ENCODE results near the gene ADAM12.

The ADAM12 gene

GRCh38 chr10:126222736-126223511 lies 165.4 kb downstream of the ADAM12 start:
- no peak overlapping the region for H3K27ac ChIP-seq
- no peak for DNase-seq (ENCODE audit: low read depth, low spot score)

- H3K27ac ChIP-seq: no peak overlapping the region
- DNase-seq (ENCODE audit: low read depth, low spot score): no peak
Measured at GRCh38 chr10:126221874-126222273, 166.4 kb downstream of the ADAM12 start.

- no peak overlapping the region for H3K27ac ChIP-seq
- DNase-seq (ENCODE audit: low read depth, low spot score): no peak
Measured at GRCh38 chr10:126218778-126219649, 169.3 kb downstream of the ADAM12 start.

GRCh38 chr10:126218174-126218573 lies 170.1 kb downstream of the ADAM12 start:
- H3K27ac ChIP-seq: no peak overlapping the region
- no peak for DNase-seq (ENCODE audit: low read depth, low spot score)

GRCh38 chr10:126216632-126216961 lies 171.7 kb downstream of the ADAM12 start:
- no peak for DNase-seq (ENCODE audit: low read depth, low spot score)
- H3K27ac ChIP-seq: no peak overlapping the region

- no peak for DNase-seq (ENCODE audit: low read depth, low spot score)
Measured at GRCh38 chr10:126215746-126216631, 172.3 kb downstream of the ADAM12 start.

DNA sequence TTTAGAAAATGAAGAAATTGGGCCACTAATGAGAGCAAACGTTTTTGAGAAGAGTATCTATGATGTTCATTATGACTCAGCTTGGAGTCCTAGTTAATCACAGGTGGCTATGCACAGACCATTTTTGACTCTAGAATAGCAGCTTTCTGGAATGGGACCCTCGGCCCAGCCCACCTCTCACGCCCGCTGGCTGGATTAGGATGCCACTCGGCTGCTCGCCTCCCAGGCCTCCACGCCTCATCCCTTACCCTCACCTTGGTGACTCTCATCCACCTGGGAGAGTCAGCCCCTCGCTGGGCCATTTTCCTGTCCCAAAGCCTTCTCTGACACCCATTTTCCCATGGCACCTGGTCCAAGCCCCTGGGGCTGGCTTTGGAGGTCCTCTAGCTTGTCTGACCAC lies 173.6 kb downstream of the ADAM12 start:
- H3K27ac ChIP-seq: no peak overlapping the region
- no peak for DNase-seq (ENCODE audit: low read depth, low spot score)

More at GRCh38 chr10:126215746-126216631, 172.3 kb downstream of the ADAM12 start:
- no peak overlapping the region for H3K27ac ChIP-seq

DNA sequence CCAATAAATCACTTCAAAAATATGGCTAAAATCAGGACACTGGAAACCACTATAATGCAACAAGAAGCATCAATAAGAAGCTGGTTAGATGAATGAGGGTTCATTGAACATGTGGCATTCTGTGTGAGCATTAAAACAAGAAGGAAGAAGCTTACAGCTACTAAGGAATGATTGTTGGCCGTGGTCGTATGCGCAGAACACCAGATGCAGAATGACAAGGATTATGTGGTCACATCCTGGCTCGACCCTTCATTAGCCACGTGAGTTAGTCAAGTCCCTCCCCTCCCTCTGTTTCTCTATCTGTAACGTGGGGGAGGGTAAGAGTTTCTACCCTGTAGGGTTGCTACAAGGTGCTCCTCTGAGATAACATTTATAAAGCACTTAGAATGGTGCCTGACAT lies 174.3 kb downstream of the ADAM12 start:
- H3K27ac ChIP-seq: no peak overlapping the region
- no peak for DNase-seq (ENCODE audit: low read depth, low spot score)

- H3K27ac ChIP-seq: no peak overlapping the region
- no peak for DNase-seq (ENCODE audit: low read depth, low spot score)
Measured at GRCh38 chr10:126212738-126213137, 175.5 kb downstream of the ADAM12 start.

- no peak for DNase-seq (ENCODE audit: low read depth, low spot score)
- H3K27ac ChIP-seq: no peak overlapping the region
Measured at GRCh38 chr10:126210051-126210651, 178.1 kb downstream of the ADAM12 start.

DNA sequence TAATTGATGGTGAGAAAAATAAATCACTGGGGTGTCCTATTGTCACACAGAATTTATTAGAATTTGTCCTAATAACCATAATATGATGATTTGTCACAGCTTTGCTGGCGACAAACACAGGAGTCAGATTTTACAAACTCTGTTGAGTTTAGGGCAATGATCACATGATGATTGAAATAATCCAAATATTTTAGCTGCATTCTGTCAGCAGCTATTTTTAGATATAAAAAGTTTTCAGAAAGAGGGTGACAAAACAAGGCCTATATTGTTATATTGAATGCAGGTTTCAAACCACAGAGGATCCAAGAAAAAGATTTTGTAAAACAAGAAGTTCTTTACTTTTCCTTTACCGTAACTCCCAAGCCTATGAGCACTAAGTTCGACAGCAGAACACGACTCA lies 178.8 kb downstream of the ADAM12 start:
- DNase-seq (ENCODE audit: low read depth, low spot score): no peak
- H3K27ac ChIP-seq: no peak overlapping the region

DNA sequence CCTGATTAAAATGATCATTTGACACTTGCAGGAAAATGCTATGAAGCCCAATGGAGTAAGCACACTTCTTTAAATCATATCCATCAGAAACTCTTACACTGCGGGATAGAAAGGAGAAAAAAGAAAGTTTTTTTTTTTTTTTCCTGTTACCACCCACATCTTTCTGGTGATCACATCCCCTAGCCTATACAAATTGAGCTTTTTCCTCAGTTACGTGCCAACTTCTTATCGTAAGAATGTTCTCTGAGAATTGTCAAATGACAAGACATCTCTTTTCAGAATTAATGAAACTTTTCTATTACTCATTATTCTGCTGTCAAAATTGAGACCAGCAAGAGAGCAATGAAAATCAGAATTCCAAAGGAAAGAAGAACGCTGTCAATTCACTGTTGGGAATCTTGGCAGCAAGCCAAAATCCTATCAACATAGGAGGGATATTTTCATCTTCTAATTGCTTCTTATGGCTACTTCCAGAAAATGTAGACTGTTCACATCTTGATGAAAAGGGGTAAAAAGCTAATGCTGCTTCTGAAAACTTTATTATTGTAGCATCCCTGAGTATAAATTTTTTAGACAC lies 179.5 kb downstream of the ADAM12 start:
- no peak for DNase-seq (ENCODE audit: low read depth, low spot score)
- H3K27ac ChIP-seq: no peak overlapping the region

DNA sequence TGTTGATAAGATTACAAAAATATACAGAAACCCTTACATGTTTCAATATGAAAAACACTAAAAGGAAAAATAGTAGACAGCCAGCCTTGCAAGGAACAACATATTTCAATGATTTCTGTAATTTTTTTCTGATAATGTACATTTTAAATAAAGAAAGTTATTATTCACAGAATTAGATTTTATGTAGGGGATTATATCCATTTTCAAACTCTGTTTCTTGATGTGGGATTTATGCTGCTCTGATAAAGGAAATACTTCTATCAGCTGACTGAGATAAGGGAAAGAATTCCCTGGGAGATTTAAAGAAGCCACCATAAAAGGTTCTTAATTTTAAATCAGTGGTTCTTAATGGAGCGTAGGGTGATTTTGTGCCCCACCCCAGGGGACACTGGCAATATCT lies 180.4 kb downstream of the ADAM12 start:
- no peak overlapping the region for H3K27ac ChIP-seq
- no peak for DNase-seq (ENCODE audit: low read depth, low spot score)

DNA sequence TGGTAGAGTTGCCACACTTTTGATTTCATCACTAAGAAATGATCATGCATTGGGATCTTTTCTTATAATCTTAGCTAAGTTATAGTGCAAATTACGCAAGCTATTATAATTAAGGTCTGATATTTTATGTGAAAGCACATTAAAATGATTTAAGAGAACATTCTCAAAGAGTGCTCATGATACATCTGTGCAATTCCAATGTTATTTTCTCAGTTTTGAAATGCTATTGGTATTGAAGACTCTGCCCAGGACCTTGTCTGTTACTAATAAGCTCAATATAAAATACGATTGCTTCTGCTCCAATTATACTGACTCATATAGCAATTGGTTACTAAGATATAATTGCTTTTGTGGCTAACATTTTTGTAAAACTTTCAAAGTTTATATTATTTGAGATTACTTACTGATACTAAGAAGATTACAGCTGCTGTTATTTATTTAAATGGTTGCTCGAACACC lies 180.9 kb downstream of the ADAM12 start:
- H3K27ac ChIP-seq: no peak overlapping the region
- no peak for DNase-seq (ENCODE audit: low read depth, low spot score)

DNA sequence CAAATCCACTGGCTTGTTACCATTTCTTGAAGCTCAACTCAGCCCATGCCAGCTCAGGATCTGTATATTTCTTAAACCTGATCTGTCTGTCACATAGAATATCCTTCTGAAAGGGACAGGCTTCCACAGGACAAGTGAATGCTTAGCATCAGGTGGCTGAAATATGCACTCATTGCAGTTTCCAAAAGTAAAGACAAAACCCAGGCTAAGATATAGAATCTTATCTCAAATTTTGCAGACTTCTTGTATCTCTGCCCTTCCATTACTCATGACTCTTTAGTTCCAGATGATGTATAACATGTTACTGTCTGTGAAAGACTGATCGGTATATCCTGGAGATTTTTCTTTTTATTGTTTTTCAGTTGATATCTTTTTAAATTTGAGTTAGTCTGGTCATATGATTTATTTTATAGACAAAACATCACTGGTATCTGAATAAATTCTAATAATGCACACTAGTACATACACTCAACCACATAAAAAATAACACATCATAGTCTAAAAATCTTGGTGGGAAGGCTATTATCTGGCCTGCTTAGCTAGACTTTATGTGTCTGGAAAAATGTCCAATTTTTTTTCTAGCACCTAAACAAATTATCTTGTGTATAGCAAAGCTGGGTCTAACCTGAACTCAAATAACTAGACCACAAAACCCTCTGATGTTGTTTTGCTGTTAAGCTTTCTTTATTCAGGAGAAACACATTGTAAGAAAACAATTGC lies 182.6 kb downstream of the ADAM12 start:
- H3K27ac ChIP-seq: no peak overlapping the region
- DNase-seq (ENCODE audit: low read depth, low spot score): no peak

GRCh38 chr10:126204320-126204719 lies 184.0 kb downstream of the ADAM12 start:
- H3K27ac ChIP-seq: no peak overlapping the region
- DNase-seq (ENCODE audit: low read depth, low spot score): peak; percentile 20

DNA sequence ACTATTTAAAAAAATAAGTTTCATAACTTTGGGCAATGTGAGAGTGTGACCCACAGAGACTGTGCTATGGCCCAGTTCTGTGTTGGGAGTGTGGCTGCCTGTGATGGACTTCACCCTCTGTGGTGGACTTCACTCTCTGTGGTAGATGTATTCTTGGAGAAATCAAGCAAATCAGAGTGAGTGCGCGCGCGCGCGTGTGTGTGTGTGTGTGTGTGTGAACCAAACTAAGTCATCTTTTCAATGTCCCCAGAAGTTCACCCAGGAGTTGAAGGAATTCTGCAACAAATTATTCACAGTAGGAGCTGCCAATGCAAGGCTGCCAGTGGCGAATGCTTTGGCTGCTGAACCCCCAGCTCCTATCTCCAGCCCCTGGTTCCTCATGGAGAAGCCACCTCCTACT lies 184.5 kb downstream of the ADAM12 start:
- no peak for DNase-seq (ENCODE audit: low read depth, low spot score)
- no peak overlapping the region for H3K27ac ChIP-seq

DNA sequence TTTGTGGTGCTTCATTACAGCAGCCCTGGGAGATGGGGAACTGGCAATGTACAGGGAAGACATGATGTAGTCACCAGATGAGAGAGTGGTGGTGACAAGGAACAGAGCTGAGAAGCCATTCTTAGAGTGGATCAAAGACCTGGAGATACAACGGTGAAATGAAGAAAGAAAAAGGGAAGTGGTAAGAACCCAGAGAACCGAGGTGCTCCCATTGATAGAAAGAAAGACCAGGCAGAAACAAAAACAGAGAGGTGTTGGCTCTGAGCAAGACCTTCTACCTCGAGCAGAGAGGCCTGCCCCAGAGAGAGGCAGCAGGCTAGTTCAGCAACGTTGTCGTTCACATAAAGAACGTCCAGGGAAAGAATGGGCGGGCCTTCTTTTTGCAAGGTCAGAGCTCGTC lies 186.7 kb downstream of the ADAM12 start:
- H3K27ac ChIP-seq: no peak overlapping the region
- DNase-seq (ENCODE audit: low read depth, low spot score): no peak

Measured in epithelial cell of prostate (primary cell).